Astrocyte (in vitro differentiated cells and primary cell): Measurements from ENCODE around the gene TEX51. TPM values are rescaled to one million over a fixed set of nuclear protein-coding genes. Genes with fewer than 3 reads are reported as not detected.

Experiments used
- DNase-seq: peaks from one replicate; pipeline ENCODE4 v3.0.0-alpha.2; 2010; ENCODE audit warnings: low read depth
- FAIRE-seq: peaks from 2 replicates; lab custom pipeline; 2011; peaks lifted over from hg19 to GRCh38; lab: Jason Lieb, UNC
- H2AFZ ChIP-seq: 2 replicates; pipeline ENCODE4 v1.6.0; 2012; ENCODE audit warnings: low read depth, low read length, inconsistent platforms
- H3K27ac ChIP-seq: 2 replicates; pipeline ENCODE4 v1.5.1; 2011; ENCODE audit warnings: low read depth, low read length, inconsistent platforms
- H3K27me3 ChIP-seq: 2 replicates; pipeline ENCODE4 v1.6.0; 2011; ENCODE audit warnings: low read length, inconsistent platforms; ENCODE audit not compliant: insufficient read depth
- H3K36me3 ChIP-seq: 2 replicates; pipeline ENCODE4 v1.5.1; 2011; ENCODE audit warnings: low read length, inconsistent platforms; ENCODE audit not compliant: insufficient read depth
- H3K4me1 ChIP-seq: 2 replicates; pipeline ENCODE4 v1.5.1; 2011; ENCODE audit warnings: low read length, inconsistent platforms; ENCODE audit not compliant: insufficient read depth
- H3K4me2 ChIP-seq: 2 replicates; pipeline ENCODE4 v1.6.0; 2012; ENCODE audit warnings: low read length, inconsistent platforms
- H3K4me3 ChIP-seq: 2 replicates; pipeline ENCODE4 v1.5.1; 2011; ENCODE audit warnings: low read depth, mild to moderate bottlenecking, low read length, inconsistent platforms; ENCODE audit not compliant: insufficient read depth
- H3K79me2 ChIP-seq: 2 replicates; pipeline ENCODE4 v1.6.0; 2012; ENCODE audit warnings: mild to moderate bottlenecking, low read length, inconsistent platforms; ENCODE audit not compliant: insufficient read depth
- H3K9ac ChIP-seq: 2 replicates; pipeline ENCODE4 v1.6.0; 2012; ENCODE audit warnings: mild to moderate bottlenecking, low read length, inconsistent platforms
- H3K9me3 ChIP-seq: 2 replicates; pipeline ENCODE4 v1.5.1; 2012; ENCODE audit warnings: low read depth, mild to moderate bottlenecking, low read length, inconsistent platforms; ENCODE audit not compliant: insufficient read depth
- H4K20me1 ChIP-seq: 2 replicates; pipeline ENCODE4 v1.6.0; 2012; ENCODE audit warnings: low read length, inconsistent platforms; ENCODE audit not compliant: insufficient read depth
- H3K27ac Mint-ChIP-seq: one replicate; pipeline ENCODE4 v1.8.0; 2021; ENCODE audit warnings: mild to moderate bottlenecking, mixed read lengths; ENCODE audit not compliant: unreplicated experiment
- H3K27me3 Mint-ChIP-seq: one replicate; pipeline ENCODE4 v1.8.0; 2021; ENCODE audit warnings: low read depth, mixed read lengths; ENCODE audit not compliant: unreplicated experiment
- H3K36me3 Mint-ChIP-seq: one replicate; pipeline ENCODE4 v1.8.0; 2021; ENCODE audit warnings: low read depth, mixed read lengths; ENCODE audit not compliant: unreplicated experiment
- H3K4me1 Mint-ChIP-seq: one replicate; pipeline ENCODE4 v1.8.0; 2021; ENCODE audit warnings: low read depth, mixed read lengths; ENCODE audit not compliant: unreplicated experiment
- H3K4me3 Mint-ChIP-seq: one replicate; pipeline ENCODE4 v1.8.0; 2021; ENCODE audit warnings: mild to moderate bottlenecking, moderate library complexity, mixed read lengths; ENCODE audit not compliant: unreplicated experiment
- H3K9me3 Mint-ChIP-seq: one replicate; pipeline ENCODE4 v1.8.0; 2021; ENCODE audit warnings: mild to moderate bottlenecking, mixed read lengths; ENCODE audit not compliant: unreplicated experiment
- EZH2 ChIP-seq: IDR thresholded peaks from 2 replicates; pipeline ENCODE4 v1.6.1; 2012; ENCODE audit warnings: mild to moderate bottlenecking, low read length, inconsistent platforms; ENCODE audit not compliant: insufficient read depth
- total RNA-seq: library from RNA; stranded (reverse); gene quantifications from 2 replicates; pipeline ENCODE4 v1.2.1, GENCODE V29; 2021
- TF ChIP-seq, protein P1 (sequence below): IDR thresholded peaks from 2 replicates; pipeline ENCODE4 v1.5.1; 2011; ENCODE audit warnings: low read depth, mild to moderate bottlenecking, inconsistent platforms, low read length, moderate library complexity; ENCODE audit not compliant: insufficient read depth

TEX51 gene
- total RNA-seq, 1 donor from 2014 or later = not detected

DNA sequence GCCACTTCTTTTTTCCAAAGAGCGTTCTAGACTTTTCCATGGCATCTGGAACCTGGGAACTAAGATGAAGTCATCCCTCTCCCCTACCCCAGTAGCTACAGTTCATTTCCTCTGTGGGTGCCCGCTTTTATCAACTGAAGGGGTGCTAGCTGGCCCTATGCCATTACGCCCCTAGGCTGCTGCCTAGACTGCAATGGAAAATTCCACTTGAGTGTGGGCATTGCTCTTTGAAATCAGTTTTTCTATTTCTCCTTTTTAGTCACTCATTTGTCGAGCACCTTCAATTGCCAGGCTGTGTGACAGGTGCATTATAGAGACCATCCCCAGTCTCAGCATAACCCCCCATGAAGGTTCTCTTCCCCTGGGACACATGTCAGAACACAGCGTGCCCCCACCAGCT is 7.3 kb downstream of the TEX51 start:
- FAIRE-seq (no peak), DNase-seq (no peak)
- Histone ChIP-seq H3K79me2 (no peaks in the 10 kb centered on the region), H2AFZ (no peak overlapping the region), H3K27ac (no peak overlapping the region), H3K36me3 (no peaks in the 10 kb centered on the region), H3K4me2 (no peak overlapping the region), H3K9ac (no peak overlapping the region), H3K9me3 (no peaks in the 10 kb centered on the region), H3K4me1 (no peaks in the 10 kb centered on the region), H3K4me3 (no peak overlapping the region), H4K20me1 (no peaks in the 10 kb centered on the region), H3K27me3 (no peaks in the 10 kb centered on the region)
- Mint-ChIP-seq H3K36me3 (no peaks in the 10 kb centered on the region), H3K4me3 (no peak overlapping the region), H3K27ac (no peak overlapping the region), H3K4me1 (peaks cover 1% of the 10 kb centered on the region), H3K27me3 (peaks cover 21% of the 10 kb centered on the region), H3K9me3 (peaks cover 6% of the 10 kb centered on the region)
- TF ChIP-seq, protein P1, sequence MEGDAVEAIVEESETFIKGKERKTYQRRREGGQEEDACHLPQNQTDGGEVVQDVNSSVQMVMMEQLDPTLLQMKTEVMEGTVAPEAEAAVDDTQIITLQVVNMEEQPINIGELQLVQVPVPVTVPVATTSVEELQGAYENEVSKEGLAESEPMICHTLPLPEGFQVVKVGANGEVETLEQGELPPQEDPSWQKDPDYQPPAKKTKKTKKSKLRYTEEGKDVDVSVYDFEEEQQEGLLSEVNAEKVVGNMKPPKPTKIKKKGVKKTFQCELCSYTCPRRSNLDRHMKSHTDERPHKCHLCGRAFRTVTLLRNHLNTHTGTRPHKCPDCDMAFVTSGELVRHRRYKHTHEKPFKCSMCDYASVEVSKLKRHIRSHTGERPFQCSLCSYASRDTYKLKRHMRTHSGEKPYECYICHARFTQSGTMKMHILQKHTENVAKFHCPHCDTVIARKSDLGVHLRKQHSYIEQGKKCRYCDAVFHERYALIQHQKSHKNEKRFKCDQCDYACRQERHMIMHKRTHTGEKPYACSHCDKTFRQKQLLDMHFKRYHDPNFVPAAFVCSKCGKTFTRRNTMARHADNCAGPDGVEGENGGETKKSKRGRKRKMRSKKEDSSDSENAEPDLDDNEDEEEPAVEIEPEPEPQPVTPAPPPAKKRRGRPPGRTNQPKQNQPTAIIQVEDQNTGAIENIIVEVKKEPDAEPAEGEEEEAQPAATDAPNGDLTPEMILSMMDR = no peak
- no peak for TF ChIP-seq EZH2

- TF ChIP-seq EZH2 = no peak
- TF ChIP-seq, protein P1 = no peak
- Mint-ChIP-seq H3K36me3 (no peaks in the 10 kb centered on the region), H3K27me3 (peaks cover 23% of the 10 kb centered on the region), H3K9me3 (peaks cover 6% of the 10 kb centered on the region), H3K4me1 (peaks cover 1% of the 10 kb centered on the region), H3K4me3 (no peak overlapping the region), H3K27ac (no peak overlapping the region)
- H3K36me3 ChIP-seq = no peaks in the 10 kb centered on the region
- H2AFZ ChIP-seq = no peak overlapping the region
- no peaks in the 10 kb centered on the region for H3K27me3 ChIP-seq
- no peak overlapping the region for H3K9ac ChIP-seq
- no peaks in the 10 kb centered on the region for H3K9me3 ChIP-seq
- H3K4me1 ChIP-seq = no peaks in the 10 kb centered on the region
- no peak overlapping the region for H3K27ac ChIP-seq
- DNase-seq (no peak), FAIRE-seq (no peak)
- H3K79me2 ChIP-seq = no peaks in the 10 kb centered on the region
- H4K20me1 ChIP-seq = no peaks in the 10 kb centered on the region
- H3K4me3 ChIP-seq = no peak overlapping the region
- no peak overlapping the region for H3K4me2 ChIP-seq
Measured at GRCh38 chr2:126906781-126907180, 8.1 kb downstream of the TEX51 start.

GRCh38 chr2:126907671-126908070 is 9.0 kb downstream of the TEX51 start:
- Histone ChIP-seq H3K79me2 (no peaks in the 10 kb centered on the region), H3K9ac (no peak overlapping the region), H3K4me2 (no peak overlapping the region), H3K9me3 (no peaks in the 10 kb centered on the region), H4K20me1 (no peaks in the 10 kb centered on the region), H3K36me3 (no peaks in the 10 kb centered on the region), H3K27ac (no peak overlapping the region), H3K4me3 (no peak overlapping the region), H2AFZ (no peak overlapping the region), H3K4me1 (no peaks in the 10 kb centered on the region), H3K27me3 (no peaks in the 10 kb centered on the region)
- H3K27me3 Mint-ChIP-seq = peaks cover 28% of the 10 kb centered on the region
- peaks cover 5% of the 10 kb centered on the region for H3K9me3 Mint-ChIP-seq
- DNase-seq (no peak), FAIRE-seq (no peak)
- H3K36me3 Mint-ChIP-seq = no peaks in the 10 kb centered on the region
- peaks cover 1% of the 10 kb centered on the region for H3K4me1 Mint-ChIP-seq
- TF ChIP-seq, protein P1 = no peak
- TF ChIP-seq EZH2 = no peak
- no peak overlapping the region for H3K27ac Mint-ChIP-seq
- H3K4me3 Mint-ChIP-seq = no peak overlapping the region
